ENCODE results near the gene SLC9A9. TPM values are rescaled to one million over a fixed set of nuclear protein-coding genes. Genes with fewer than 3 reads are reported as not detected.

The SLC9A9 gene
- total RNA-seq, 6 experiments from 2014 or later = 0.10 to 0.55 (median 0.33) TPM; not detected in 2

DNA sequence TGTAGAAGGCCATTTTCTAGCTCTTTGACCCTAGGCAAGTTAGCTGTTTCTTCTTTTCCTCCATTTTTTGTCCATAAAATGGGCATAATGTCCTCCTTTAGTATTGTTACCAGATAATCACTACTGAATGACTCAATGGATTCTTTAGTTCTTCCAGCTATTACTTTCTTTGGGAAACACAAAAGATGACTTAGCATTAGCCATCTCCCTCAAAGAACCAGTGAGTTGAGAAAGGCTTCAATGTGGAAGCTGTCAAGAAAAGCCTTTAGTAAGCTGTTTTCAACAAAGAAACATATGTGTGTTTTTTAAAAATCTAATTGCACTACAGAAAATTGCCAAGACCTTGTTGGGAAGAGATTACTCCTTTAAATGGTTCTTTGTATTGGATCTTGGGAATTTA, 135.7 kb downstream of the SLC9A9 start:
- TF ChIP-seq CTCF (IDR thresholded peaks at IDR 0.05) = no peak
- H3K9me3 Mint-ChIP-seq = peaks cover 38% of the 10 kb centered on the region
- H3K36me3 Mint-ChIP-seq (ENCODE audit: low read depth) = no peaks in the 10 kb centered on the region
- H3K27ac Mint-ChIP-seq = no peak overlapping the region
- peaks cover 2% of the 10 kb centered on the region; the same call in 1 of the 2 replicates for H3K27me3 Mint-ChIP-seq (ENCODE audit: insufficient read depth)
- no peak overlapping the region for H3K4me3 Mint-ChIP-seq
- no peaks in the 10 kb centered on the region for H3K4me1 Mint-ChIP-seq (ENCODE audit: low read depth)
- no peak for DNase-seq

- Mint-ChIP-seq H3K27me3 (ENCODE audit: insufficient read depth) (no peaks in the 10 kb centered on the region), H3K27ac (no peak overlapping the region), H3K4me1 (ENCODE audit: low read depth) (no peaks in the 10 kb centered on the region), H3K9me3 (peaks cover 15% of the 10 kb centered on the region), H3K36me3 (ENCODE audit: low read depth) (no peaks in the 10 kb centered on the region), H3K4me3 (no peak overlapping the region)
- no peak for TF ChIP-seq CTCF (IDR thresholded peaks at IDR 0.05)
- DNase-seq = no peak
Measured at GRCh38 chr3:143707848-143708247, 140.4 kb downstream of the SLC9A9 start.

DNA sequence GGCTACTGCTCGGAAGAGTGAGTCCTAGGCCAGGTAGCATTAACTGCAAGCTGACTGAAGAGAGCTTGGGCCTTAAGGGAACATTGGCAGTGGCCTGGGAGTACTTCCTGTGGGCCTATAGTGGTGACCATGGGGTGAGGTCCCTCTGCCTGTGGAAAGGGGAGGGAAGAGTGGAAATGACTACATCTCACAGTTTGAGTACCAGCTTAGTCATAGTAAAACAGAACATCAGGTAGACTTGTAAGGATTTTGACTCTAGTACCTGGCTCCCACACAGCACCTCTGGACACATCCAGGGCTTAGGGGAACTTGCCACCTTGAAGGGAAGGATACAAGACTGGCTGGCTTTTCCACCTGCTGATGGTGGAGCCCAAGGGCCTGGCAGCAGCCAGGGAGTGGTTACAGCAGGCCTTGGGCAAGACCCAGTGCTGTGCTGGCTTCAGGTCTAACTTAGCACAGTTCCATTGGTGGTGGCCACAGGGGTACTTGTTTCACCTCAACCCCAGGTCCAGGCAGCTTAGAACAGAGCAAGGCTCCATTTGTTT, 147.8 kb downstream of the SLC9A9 start:
- no peaks in the 10 kb centered on the region for H3K4me1 Mint-ChIP-seq (ENCODE audit: low read depth)
- DNase-seq = no peak
- peaks cover 11% of the 10 kb centered on the region; the same call in 1 of the 2 replicates for H3K9me3 Mint-ChIP-seq
- H3K27me3 Mint-ChIP-seq (ENCODE audit: insufficient read depth) = no peaks in the 10 kb centered on the region; the same call in 1 of the 2 replicates
- no peak overlapping the region for H3K27ac Mint-ChIP-seq
- no peaks in the 10 kb centered on the region for H3K36me3 Mint-ChIP-seq (ENCODE audit: low read depth)
- TF ChIP-seq CTCF (IDR thresholded peaks at IDR 0.05) = no peak
- no peak overlapping the region for H3K4me3 Mint-ChIP-seq

- no peak overlapping the region for H3K27ac Mint-ChIP-seq
- no peaks in the 10 kb centered on the region for H3K36me3 Mint-ChIP-seq (ENCODE audit: low read depth)
- no peak for TF ChIP-seq CTCF (IDR thresholded peaks at IDR 0.05)
- peaks cover 7% of the 10 kb centered on the region; the same call in 1 of the 2 replicates for H3K9me3 Mint-ChIP-seq
- no peaks in the 10 kb centered on the region for H3K4me1 Mint-ChIP-seq (ENCODE audit: low read depth)
- no peak overlapping the region for H3K4me3 Mint-ChIP-seq
- no peak for DNase-seq
- no peaks in the 10 kb centered on the region; the same call in 1 of the 2 replicates for H3K27me3 Mint-ChIP-seq (ENCODE audit: insufficient read depth)
Measured at GRCh38 chr3:143699424-143699823, 148.8 kb downstream of the SLC9A9 start.

GRCh38 chr3:143698682-143699303, 149.5 kb downstream of the SLC9A9 start:
- TF ChIP-seq CTCF (IDR thresholded peaks at IDR 0.05) = no peak
- no peak for DNase-seq
- H3K27me3 Mint-ChIP-seq (ENCODE audit: insufficient read depth) = no peaks in the 10 kb centered on the region; the same call in 1 of the 2 replicates
- peaks cover 7% of the 10 kb centered on the region; the same call in 1 of the 2 replicates for H3K9me3 Mint-ChIP-seq
- H3K4me3 Mint-ChIP-seq = no peak overlapping the region
- no peak overlapping the region for H3K27ac Mint-ChIP-seq
- H3K36me3 Mint-ChIP-seq (ENCODE audit: low read depth) = no peaks in the 10 kb centered on the region
- no peaks in the 10 kb centered on the region for H3K4me1 Mint-ChIP-seq (ENCODE audit: low read depth)
